Vagina (tissue), 2 donors: ENCODE data around the gene CPT1A. TPM values are rescaled to one million over a fixed set of nuclear protein-coding genes. Genes with fewer than 3 reads are reported as not detected.

ENCODE experiments used
- DNase-seq, 2 donors: peaks; one replicate each; pipeline ENCODE4 v3.0.0-alpha.2; 2017; ENCODE audit errors: extremely low spot score in 2 of 2
- H3K27ac ChIP-seq: fragments of 200-600 bp; sonication (generic); one replicate; pipeline ENCODE4 v1.5.1; 2019
- H3K27me3 ChIP-seq: fragments of 200-600 bp; sonication (generic); one replicate; pipeline ENCODE4 v1.5.1; 2019
- H3K36me3 ChIP-seq, 2 donors: fragments of 200-600 bp; sonication (generic); one replicate each; pipeline ENCODE4 v1.5.1; 2017 to 2019
- H3K4me1 ChIP-seq: fragments of 200-600 bp; sonication (generic); one replicate; pipeline ENCODE4 v1.5.1; 2019
- H3K4me3 ChIP-seq, 2 donors: fragments of 200-600 bp; sonication (generic); 1 replicate in 1 of 2; 2 replicates in 1 of 2; pipeline ENCODE4 v1.5.1; 2016 to 2019
- H3K9me3 ChIP-seq: fragments of 200-600 bp; sonication (generic); one replicate; pipeline ENCODE4 v1.5.1; 2019
- CTCF ChIP-seq, 3 experiments: fragments of 450-650 bp in 2 of 3; fragments of 200-600 bp in 1 of 3; sonication (generic) in 1 of 3; IDR thresholded peaks; one replicate each; pipeline ENCODE4 v1.5.1; 2017 to 2019; ENCODE audit warnings: antibody characterized with exemption in 3 of 3, mild to moderate bottlenecking in 2 of 3, moderate library complexity in 2 of 3
- POLR2A ChIP-seq, 2 donors: fragments of 450-650 bp; IDR thresholded peaks; one replicate each; pipeline ENCODE4 v1.6.1; 2017; ENCODE audit warnings: antibody characterized with exemption in 2 of 2, mild to moderate bottlenecking in 2 of 2, moderate library complexity in 2 of 2
- POLR2AphosphoS5 ChIP-seq, 2 donors: sonication (generic); formaldehyde crosslinking; IDR thresholded peaks; one replicate each; pipeline ENCODE4 v1.9.0; 2017; ENCODE audit warnings: antibody characterized with exemption in 2 of 2, mild to moderate bottlenecking in 2 of 2, low read depth in 1 of 2; ENCODE audit not compliant: insufficient read depth in 1 of 2
- intact Hi-C: fragments of 100-400 bp; cut with DNase I; formaldehyde crosslinking; loops from one replicate; pipeline ENCODE4 v1.15.1; 2023
- total RNA-seq: library from RNA; depleted of rRNA; stranded (reverse); fragments of >200 nt; gene quantifications from one replicate; pipeline ENCODE4 v1.2.3, GENCODE V29; 2016

The CPT1A gene
- total RNA-seq, 1 donor from 2014 or later, result 80.8 TPM

GRCh38 chr11:68748061-68748460 is 93.7 kb downstream of the CPT1A start:
- DNase-seq, result no peak
- TF ChIP-seq CTCF (IDR thresholded peaks at IDR 0.05) (no peak), POLR2AphosphoS5 (IDR thresholded peaks at IDR 0.05; ENCODE audit: insufficient read depth in 1 of 2, low read depth in 1 of 2) (no peak), POLR2A (IDR thresholded peaks at IDR 0.05) (no peak)
- no peak overlapping the region for H3K27ac ChIP-seq
- H3K4me1 ChIP-seq, result peaks cover 12% of the 10 kb centered on the region
- H3K9me3 ChIP-seq, result no peaks in the 10 kb centered on the region
- H3K36me3 ChIP-seq, result no peaks in the 10 kb centered on the region
- no peak overlapping the region for H3K4me3 ChIP-seq
- no peaks in the 10 kb centered on the region for H3K27me3 ChIP-seq
- intact Hi-C loops, result no loop called here

GRCh38 chr11:68743539-68743938 is 98.2 kb downstream of the CPT1A start:
- intact Hi-C loops, result no loop called here
- no peak overlapping the region for H3K4me3 ChIP-seq
- H3K4me1 ChIP-seq, result no peaks in the 10 kb centered on the region
- no peaks in the 10 kb centered on the region for H3K9me3 ChIP-seq
- no peaks in the 10 kb centered on the region for H3K27me3 ChIP-seq
- no peaks in the 10 kb centered on the region for H3K36me3 ChIP-seq
- H3K27ac ChIP-seq, result no peak overlapping the region
- TF ChIP-seq CTCF (IDR thresholded peaks at IDR 0.05) (no peak), POLR2A (IDR thresholded peaks at IDR 0.05) (no peak), POLR2AphosphoS5 (IDR thresholded peaks at IDR 0.05; ENCODE audit: insufficient read depth in 1 of 2, low read depth in 1 of 2) (no peak)
- no peak for DNase-seq

- TF ChIP-seq CTCF (IDR thresholded peaks at IDR 0.05) (no peak), POLR2AphosphoS5 (IDR thresholded peaks at IDR 0.05; ENCODE audit: insufficient read depth in 1 of 2, low read depth in 1 of 2) (no peak), POLR2A (IDR thresholded peaks at IDR 0.05) (no peak)
- Histone ChIP-seq H3K4me1 (no peaks in the 10 kb centered on the region), H3K9me3 (no peaks in the 10 kb centered on the region), H3K4me3 (no peak overlapping the region), H3K27me3 (no peaks in the 10 kb centered on the region), H3K27ac (no peak overlapping the region), H3K36me3 (no peaks in the 10 kb centered on the region)
- intact Hi-C loops, result no loop called here
- DNase-seq, result no peak
Observed at GRCh38 chr11:68741463-68741862, 100.3 kb downstream of the CPT1A start.

GRCh38 chr11:68735646-68736045 is 106.1 kb downstream of the CPT1A start:
- no peak for TF ChIP-seq CTCF (IDR thresholded peaks at IDR 0.05)
- TF ChIP-seq POLR2A (IDR thresholded peaks at IDR 0.05), result no peak
- TF ChIP-seq POLR2AphosphoS5 (IDR thresholded peaks at IDR 0.05; ENCODE audit: insufficient read depth in 1 of 2, low read depth in 1 of 2), result no peak
- no peak overlapping the region for H3K4me3 ChIP-seq
- no peaks in the 10 kb centered on the region for H3K27me3 ChIP-seq
- intact Hi-C loops, result no loop called here
- DNase-seq, result no peak
- H3K36me3 ChIP-seq, result no peaks in the 10 kb centered on the region
- no peaks in the 10 kb centered on the region for H3K9me3 ChIP-seq
- no peak overlapping the region for H3K27ac ChIP-seq
- H3K4me1 ChIP-seq, result no peaks in the 10 kb centered on the region

- no peaks in the 10 kb centered on the region for H3K9me3 ChIP-seq
- intact Hi-C loops, result no loop called here
- TF ChIP-seq POLR2A (IDR thresholded peaks at IDR 0.05) (no peak), CTCF (IDR thresholded peaks at IDR 0.05) (no peak), POLR2AphosphoS5 (IDR thresholded peaks at IDR 0.05; ENCODE audit: insufficient read depth in 1 of 2, low read depth in 1 of 2) (no peak)
Observed at GRCh38 chr11:68735125-68735524, 106.6 kb downstream of the CPT1A start.

More at GRCh38 chr11:68735125-68735524, 106.6 kb downstream of the CPT1A start:
- Histone ChIP-seq H3K4me3 (no peak overlapping the region), H3K27ac (no peak overlapping the region), H3K27me3 (no peaks in the 10 kb centered on the region), H3K4me1 (no peaks in the 10 kb centered on the region), H3K36me3 (no peaks in the 10 kb centered on the region)
- no peak for DNase-seq
